HG03196 (cell line): ENCODE measurements around the gene PTPRK.

ENCODE experiments used
- ATAC-seq: cut with Tn5 transposase; IDR thresholded peaks from one replicate; pipeline ENCODE4 v1.9.1; 2021; ENCODE audit not compliant: unreplicated experiment

PTPRK gene

DNA sequence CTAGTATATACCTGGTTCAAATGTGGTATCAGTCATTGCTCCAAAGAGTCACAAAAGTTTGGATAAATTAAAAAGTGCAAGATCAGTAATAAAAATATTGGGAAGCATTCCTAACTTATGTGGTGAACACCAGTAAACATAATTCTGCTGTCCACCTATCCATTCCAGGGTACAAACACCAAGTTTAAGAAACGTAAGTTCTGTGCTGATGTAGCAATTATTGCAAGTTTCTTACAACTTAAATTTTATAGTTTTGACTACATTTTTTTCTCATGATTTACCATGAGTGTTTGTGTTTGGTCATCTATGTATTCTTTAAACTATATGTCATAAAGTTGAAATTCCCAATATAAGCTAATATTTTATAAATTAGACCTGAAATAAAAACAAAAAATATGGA lies 364.6 kb downstream of the PTPRK start:
- ATAC-seq, result no peak

DNA sequence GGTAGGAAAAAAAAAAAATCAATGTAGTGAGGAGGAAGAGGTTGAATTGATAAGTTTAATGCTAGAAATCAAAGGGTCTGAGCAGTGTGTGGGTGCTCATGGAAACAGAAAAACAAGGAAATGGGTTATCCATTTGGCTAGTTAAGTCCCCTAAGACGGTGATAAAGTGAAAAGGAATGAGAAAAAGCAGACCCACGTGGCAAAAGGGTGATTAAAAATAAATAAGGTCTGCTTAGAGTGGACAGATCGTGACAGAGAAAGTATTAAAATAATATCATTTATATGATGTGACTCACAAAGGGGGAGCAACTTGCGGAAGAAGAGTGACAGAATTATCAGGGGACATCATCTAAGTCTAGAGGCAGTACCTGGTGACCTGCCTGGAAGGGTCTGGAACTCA lies 367.8 kb downstream of the PTPRK start:
- no peak for ATAC-seq

- ATAC-seq, result no peak
Measured at GRCh38 chr6:128150376-128150775, 370.0 kb downstream of the PTPRK start.

DNA sequence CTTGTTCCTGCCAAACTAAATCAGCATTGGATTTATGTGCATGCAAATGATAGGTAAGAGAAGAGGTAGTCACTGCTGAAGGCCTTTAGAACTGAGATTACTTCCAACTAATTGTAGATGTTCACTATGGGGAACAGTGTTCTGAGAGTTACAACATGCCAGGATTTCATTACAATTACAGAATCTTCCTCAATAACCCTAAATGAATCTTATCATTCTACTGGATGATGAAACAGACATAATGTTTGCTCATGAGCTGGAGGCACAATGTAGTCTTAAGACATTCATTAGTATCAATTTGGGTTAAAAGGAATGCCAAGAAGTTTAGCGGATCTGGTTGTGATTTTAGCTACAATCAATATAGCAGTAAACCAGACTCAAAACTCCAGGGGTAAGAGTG lies 370.6 kb downstream of the PTPRK start:
- ATAC-seq, result no peak

GRCh38 chr6:128144320-128144719 lies 376.1 kb downstream of the PTPRK start:
- ATAC-seq, result no peak

DNA sequence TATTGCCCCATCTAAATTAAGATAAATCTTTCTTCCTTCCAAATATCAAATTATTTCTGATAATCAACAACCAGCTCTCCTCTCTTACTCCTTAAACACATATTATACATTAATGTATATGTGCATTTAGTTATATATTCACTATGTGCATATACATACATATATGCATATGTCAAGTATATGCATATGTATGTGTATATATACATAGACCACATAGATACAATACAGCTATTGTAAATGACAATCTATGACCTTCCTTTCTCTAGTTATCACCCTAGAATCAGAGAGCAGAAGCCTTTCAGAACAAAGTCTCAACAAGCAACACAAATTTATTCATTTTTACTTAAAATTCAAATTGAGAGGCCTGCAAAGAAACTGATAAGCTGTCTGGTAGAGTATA lies 378.5 kb downstream of the PTPRK start:
- ATAC-seq, result no peak

DNA sequence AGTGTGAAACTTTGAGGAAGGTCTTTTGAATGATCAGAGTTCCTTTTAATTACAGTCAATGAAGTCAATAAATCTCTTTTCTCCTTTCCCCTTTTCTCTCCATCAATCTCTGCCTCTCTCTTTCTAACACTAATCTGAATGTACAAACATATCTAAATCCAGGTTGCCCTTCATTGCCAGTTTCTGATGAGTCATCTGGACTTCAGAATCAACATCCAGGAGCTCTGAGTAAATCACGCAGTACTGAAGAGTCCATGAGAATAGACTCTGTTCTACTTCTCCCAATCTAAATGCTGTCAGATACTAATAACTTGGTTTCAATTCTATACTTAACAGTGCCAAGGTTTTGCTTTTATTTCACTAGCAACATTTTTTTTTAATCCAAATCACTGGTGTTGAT lies 380.9 kb downstream of the PTPRK start:
- no peak for ATAC-seq

- no peak for ATAC-seq
Measured at GRCh38 chr6:128138694-128139093, 381.7 kb downstream of the PTPRK start.

DNA sequence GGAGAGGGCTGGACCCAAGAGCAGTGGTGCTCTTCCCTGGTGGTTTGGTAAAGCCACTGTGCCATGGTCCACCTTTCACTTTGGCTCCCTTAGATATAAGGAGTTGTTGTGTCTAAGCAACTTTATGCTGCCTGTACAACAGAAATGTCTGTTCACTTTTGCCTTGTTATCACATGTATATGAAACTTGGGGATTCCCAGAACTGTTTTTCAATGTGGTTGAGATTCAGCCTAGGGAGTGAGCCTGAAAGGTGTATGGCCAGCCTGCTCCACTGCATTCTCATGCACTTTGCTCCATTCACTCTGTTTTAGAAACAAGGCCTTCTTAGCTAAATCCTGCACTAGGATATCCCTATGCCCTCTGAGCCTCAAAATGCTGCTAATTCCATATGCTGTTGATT lies 385.1 kb downstream of the PTPRK start:
- ATAC-seq, result no peak

DNA sequence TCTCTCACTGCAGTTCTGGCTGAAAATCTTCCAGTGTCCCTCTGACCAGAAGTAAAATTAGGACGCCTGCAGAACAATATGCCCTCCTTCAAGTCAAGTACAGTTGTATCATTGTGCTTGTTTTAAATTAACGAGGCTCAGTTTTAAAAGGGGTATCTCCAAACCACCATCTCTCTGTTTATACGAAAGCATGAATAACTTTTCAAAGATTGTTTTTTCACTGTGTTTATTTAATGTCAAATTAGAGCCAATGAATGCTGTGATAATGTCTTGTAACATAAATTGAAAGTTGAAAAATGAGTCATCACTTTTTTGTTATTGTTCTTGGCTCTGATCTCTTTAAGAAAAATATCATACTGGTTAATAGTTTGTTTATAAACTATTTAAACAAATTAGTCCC lies 388.8 kb downstream of the PTPRK start:
- no peak for ATAC-seq

DNA sequence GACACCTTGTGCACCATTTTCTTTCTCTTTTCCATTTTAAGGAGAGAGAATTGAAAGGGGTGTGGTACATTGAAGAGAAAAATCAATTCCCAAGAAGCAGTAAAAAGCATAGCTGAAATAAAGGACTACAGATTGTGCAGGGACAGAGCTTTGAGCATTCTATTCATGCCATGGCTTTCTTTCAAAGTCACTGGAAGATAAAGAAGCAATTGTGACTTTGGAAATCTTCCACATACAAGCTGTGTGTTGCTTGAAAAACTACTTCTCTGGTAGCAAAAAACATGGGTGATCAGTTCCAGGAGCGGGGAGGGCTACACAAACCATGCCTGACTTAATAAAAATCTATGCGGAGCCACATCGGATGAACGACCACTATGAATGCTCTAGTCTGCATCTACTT lies 389.4 kb downstream of the PTPRK start:
- ATAC-seq, result no peak

DNA sequence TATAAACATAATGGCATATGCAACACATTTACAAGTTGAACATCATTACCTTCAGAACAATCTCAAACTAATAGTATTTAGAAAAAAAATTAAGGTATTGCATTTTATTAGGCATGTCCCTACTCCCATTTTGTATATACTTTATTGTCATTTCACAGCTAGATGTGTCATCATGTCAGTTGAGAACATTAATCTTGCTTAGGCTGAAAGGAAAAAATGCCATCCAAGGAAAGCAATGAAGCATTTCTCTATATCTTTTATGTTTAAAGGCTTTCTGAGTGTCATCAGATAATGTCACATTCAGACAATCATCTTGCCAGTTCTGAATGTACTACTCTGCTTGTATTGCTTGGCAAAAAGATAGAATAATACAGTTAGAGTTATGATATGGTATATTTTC lies 390.7 kb downstream of the PTPRK start:
- no peak for ATAC-seq

DNA sequence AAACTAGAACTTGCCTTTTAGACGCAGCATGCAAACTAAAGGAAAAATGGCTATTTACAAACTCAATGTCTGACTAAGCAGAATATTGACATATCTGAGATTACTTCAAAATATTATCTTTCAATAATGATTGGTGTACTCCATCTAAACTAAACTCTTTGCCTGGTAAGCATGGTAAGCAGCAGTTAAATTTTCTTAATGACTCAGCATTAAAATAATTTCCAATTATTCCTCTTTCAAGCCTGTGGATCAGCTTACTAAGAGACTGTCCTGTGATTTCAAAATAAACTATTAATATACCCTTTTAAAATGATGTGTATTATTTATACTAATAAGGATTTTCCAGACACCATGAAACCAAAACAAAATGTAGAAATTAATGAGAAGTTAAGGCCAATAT lies 392.7 kb downstream of the PTPRK start:
- ATAC-seq, result no peak

DNA sequence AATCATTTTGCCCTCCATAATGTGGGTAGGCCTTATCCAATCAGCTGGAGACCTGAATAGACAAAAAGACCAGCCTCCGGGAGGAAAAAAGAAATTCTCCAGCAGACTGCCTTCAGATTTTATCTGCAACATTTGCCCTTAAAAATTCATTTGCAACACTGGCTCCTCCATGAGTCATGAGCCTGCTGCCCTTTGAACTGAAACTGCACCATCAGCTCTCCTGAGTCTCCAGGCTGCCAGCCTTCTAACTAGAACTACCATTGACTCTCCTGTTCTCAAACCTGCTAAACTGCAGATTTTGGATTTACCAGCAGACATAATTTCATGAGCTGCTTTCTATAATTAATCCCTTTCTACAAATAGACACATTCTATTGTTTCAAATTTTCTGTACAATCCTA lies 395.7 kb downstream of the PTPRK start:
- ATAC-seq, result no peak

- no peak for ATAC-seq
Measured at GRCh38 chr6:128121610-128122009, 398.8 kb downstream of the PTPRK start.

DNA sequence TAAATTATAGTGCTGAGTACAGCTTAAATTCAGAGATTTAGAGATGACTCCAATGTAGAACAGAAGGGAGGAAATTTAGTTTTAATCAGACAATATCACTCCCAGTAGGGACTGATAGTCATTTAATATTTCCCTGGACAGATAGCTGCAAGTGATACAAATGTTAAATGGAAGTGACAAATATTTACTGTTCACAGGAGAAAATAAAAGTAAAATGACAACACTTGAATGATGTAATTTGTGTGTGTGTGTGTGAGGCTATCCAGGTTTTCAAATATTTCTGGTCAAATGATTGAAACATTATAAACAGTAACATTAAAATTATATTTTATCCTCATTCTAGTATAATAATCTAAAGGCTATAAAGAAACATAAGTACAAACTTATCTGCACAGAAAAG lies 399.2 kb downstream of the PTPRK start:
- ATAC-seq, result no peak

- ATAC-seq, result no peak
Measured at GRCh38 chr6:128118401-128118800, 402.0 kb downstream of the PTPRK start.

- ATAC-seq, result no peak
Measured at GRCh38 chr6:128117916-128118315, 402.5 kb downstream of the PTPRK start.

GRCh38 chr6:128114164-128114563 lies 406.2 kb downstream of the PTPRK start:
- ATAC-seq, result no peak

GRCh38 chr6:128112494-128112893 lies 407.9 kb downstream of the PTPRK start:
- peak; percentile 67 for ATAC-seq

GRCh38 chr6:128111096-128111495 lies 409.3 kb downstream of the PTPRK start:
- ATAC-seq, result no peak

- ATAC-seq, result no peak
Measured at GRCh38 chr6:128107682-128108081, 412.7 kb downstream of the PTPRK start.

DNA sequence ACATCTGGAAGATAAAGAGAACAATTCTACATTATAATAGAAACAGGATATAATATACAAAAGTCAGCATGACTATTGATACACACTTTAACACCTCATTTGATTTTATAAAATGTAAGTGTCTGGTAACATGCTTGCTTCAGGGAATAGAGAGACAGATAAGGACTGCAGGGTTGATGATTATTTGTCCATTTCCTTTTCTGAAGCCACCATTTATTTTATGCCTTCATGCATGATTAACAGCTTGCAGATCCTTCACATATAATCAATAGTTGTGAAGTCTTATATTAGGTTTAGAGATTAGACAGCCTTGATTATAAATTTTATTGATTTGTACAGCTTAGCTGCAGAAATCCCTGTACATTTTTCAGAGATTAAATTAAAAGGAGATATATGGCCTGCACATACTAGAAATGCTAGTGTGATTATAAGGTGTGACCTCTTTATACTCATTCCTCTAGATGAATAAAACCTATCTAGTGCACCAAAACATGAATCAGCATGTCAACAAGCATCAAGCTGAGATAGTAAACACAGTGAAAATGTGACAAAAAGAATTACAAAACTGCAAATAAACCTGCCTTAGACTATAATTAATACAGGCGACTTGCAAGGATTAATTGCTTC lies 420.7 kb downstream of the PTPRK start:
- no peak for ATAC-seq
